KMS-11 (cell line): Measurements from ENCODE around the gene EMC8.

Experiments used
- H2AFZ ChIP-seq: fragments of 200-600 bp; sonication (generic); 2 replicates; pipeline ENCODE4 v1.6.1; 2016; ENCODE audit warnings: antibody characterized with exemption, mixed run types, low read depth
- H3K27ac ChIP-seq: fragments of 200-600 bp; sonication (generic); 2 replicates; pipeline ENCODE4 v1.6.1; 2016; ENCODE audit warnings: mild to moderate bottlenecking, mixed run types
- H3K27me3 ChIP-seq: fragments of 200-600 bp; sonication (generic); 2 replicates; pipeline ENCODE4 v1.6.1; 2017; ENCODE audit warnings: mild to moderate bottlenecking, low read depth, mixed run types, moderate library complexity; ENCODE audit not compliant: insufficient read depth
- H3K36me3 ChIP-seq: fragments of 200-600 bp; sonication (generic); 2 replicates; pipeline ENCODE4 v1.6.1; 2017; ENCODE audit warnings: mild to moderate bottlenecking, mixed run types; ENCODE audit not compliant: insufficient read depth
- H3K4me1 ChIP-seq: fragments of 200-600 bp; sonication (generic); 2 replicates; pipeline ENCODE4 v1.6.1; 2016; ENCODE audit warnings: mild to moderate bottlenecking, low read depth, mixed run types; ENCODE audit not compliant: poor library complexity, severe bottlenecking
- H3K4me2 ChIP-seq: fragments of 200-600 bp; sonication (generic); 2 replicates; pipeline ENCODE4 v1.7.0; 2016; ENCODE audit warnings: mild to moderate bottlenecking, mixed run types
- H3K4me3 ChIP-seq: fragments of 200-600 bp; sonication (generic); IDR thresholded peaks from 2 replicates; pipeline ENCODE4 v1.6.1; 2017; ENCODE audit warnings: low read depth, low read length, mixed read lengths; ENCODE audit not compliant: insufficient read depth
- H3K79me2 ChIP-seq: fragments of 200-600 bp; sonication (generic); 2 replicates; pipeline ENCODE4 v1.6.1; 2016; ENCODE audit warnings: low read depth, mixed run types; ENCODE audit not compliant: insufficient read depth
- H3K9ac ChIP-seq: fragments of 200-600 bp; sonication (generic); 2 replicates; pipeline ENCODE4 v1.6.1; 2016; ENCODE audit warnings: mild to moderate bottlenecking, mixed run types
- H4K20me1 ChIP-seq: fragments of 200-600 bp; sonication (generic); 2 replicates; pipeline ENCODE4 v1.6.1; 2016; ENCODE audit warnings: mild to moderate bottlenecking, mixed run types; ENCODE audit not compliant: insufficient read depth
- CTCF ChIP-seq: fragments of 200-600 bp; sonication (generic); conservative IDR thresholded peaks from 2 replicates; pipeline ENCODE4 v1.6.1; 2017; ENCODE audit warnings: low read depth, mild to moderate bottlenecking, antibody characterized with exemption, low read length, moderate library complexity, mixed read lengths

The EMC8 gene

GRCh38 chr16:85774811-85775210, 24.5 kb downstream of the EMC8 start:
- no peak overlapping the region for H3K9ac ChIP-seq
- no peak for TF ChIP-seq CTCF
- H3K4me3 ChIP-seq, result no peak overlapping the region
- no peaks in the 10 kb centered on the region for H3K4me1 ChIP-seq
- no peaks in the 10 kb centered on the region for H3K36me3 ChIP-seq
- H2AFZ ChIP-seq, result no peak overlapping the region
- no peak overlapping the region for H3K4me2 ChIP-seq
- no peaks in the 10 kb centered on the region for H3K79me2 ChIP-seq
- H3K27me3 ChIP-seq, result no peaks in the 10 kb centered on the region
- H3K27ac ChIP-seq, result no peak overlapping the region
- no peaks in the 10 kb centered on the region for H4K20me1 ChIP-seq

GRCh38 chr16:85774136-85774535, 25.2 kb downstream of the EMC8 start:
- Histone ChIP-seq H3K27me3 (no peaks in the 10 kb centered on the region), H3K4me2 (no peak overlapping the region), H3K4me3 (no peak overlapping the region), H3K27ac (no peak overlapping the region), H4K20me1 (no peaks in the 10 kb centered on the region), H3K4me1 (no peaks in the 10 kb centered on the region), H3K36me3 (no peaks in the 10 kb centered on the region), H3K9ac (no peak overlapping the region), H2AFZ (no peak overlapping the region), H3K79me2 (no peaks in the 10 kb centered on the region)
- TF ChIP-seq CTCF, result no peak

- Histone ChIP-seq H3K36me3 (no peaks in the 10 kb centered on the region), H2AFZ (no peak overlapping the region), H3K4me3 (no peak overlapping the region), H3K4me2 (no peak overlapping the region), H3K79me2 (no peaks in the 10 kb centered on the region), H3K9ac (no peak overlapping the region), H4K20me1 (no peaks in the 10 kb centered on the region), H3K4me1 (no peaks in the 10 kb centered on the region), H3K27ac (no peak overlapping the region), H3K27me3 (no peaks in the 10 kb centered on the region)
- TF ChIP-seq CTCF, result no peak
Observed at GRCh38 chr16:85773044-85773443, 26.3 kb downstream of the EMC8 start.

GRCh38 chr16:85770741-85771140, 28.6 kb downstream of the EMC8 start:
- Histone ChIP-seq H3K27me3 (peaks cover 3% of the 10 kb centered on the region; the same call in 1 of the 2 replicates), H3K4me3 (no peak overlapping the region), H4K20me1 (no peaks in the 10 kb centered on the region), H3K9ac (no peak overlapping the region), H3K4me1 (no peaks in the 10 kb centered on the region), H2AFZ (no peak overlapping the region), H3K27ac (no peak overlapping the region), H3K79me2 (no peaks in the 10 kb centered on the region), H3K36me3 (no peaks in the 10 kb centered on the region), H3K4me2 (no peak overlapping the region)
- TF ChIP-seq CTCF, result no peak
